CD4-positive, alpha-beta T cell treated with Interleukin-1 beta for 1 hour (primary cell): Measurements from ENCODE around the gene RTF2.
A peak's percentile ranks its signal among the peaks of the same experiment; 100 is the strongest.

Source experiments
- DNase-seq, 2 donors: peaks; one replicate each; pipeline ENCODE4 v3.0.0-alpha.2; 2020 to 2022

The RTF2 gene

GRCh38 chr20:56468316-56469076 is at the start of gene RTF2:
RTF2 (plus strand) TSS chr20:56468627; CDS start chr20:56468698, 71 bp downstream.
- DNase-seq, result peak; percentile 96

GRCh38 chr20:56420028-56420427 is 48.4 kb upstream of the RTF2 start:
- DNase-seq, result no peak

GRCh38 chr20:56420940-56421688 is 47.3 kb upstream of the RTF2 start:
- DNase-seq, result no peak

- no peak for DNase-seq
Measured at GRCh38 chr20:56422076-56422823, 46.2 kb upstream of the RTF2 start.

- no peak for DNase-seq
Measured at GRCh38 chr20:56422824-56423189, 45.6 kb upstream of the RTF2 start.

GRCh38 chr20:56423211-56423610 is 45.2 kb upstream of the RTF2 start:
- no peak for DNase-seq

- no peak for DNase-seq
Measured at GRCh38 chr20:56423886-56424285, 44.5 kb upstream of the RTF2 start.

- no peak for DNase-seq
Measured at GRCh38 chr20:56424931-56425330, 43.5 kb upstream of the RTF2 start.

- DNase-seq, result no peak
Measured at GRCh38 chr20:56426026-56426425, 42.4 kb upstream of the RTF2 start.

GRCh38 chr20:56426926-56427325 is 41.5 kb upstream of the RTF2 start:
- no peak for DNase-seq

GRCh38 chr20:56427797-56428196 is 40.6 kb upstream of the RTF2 start:
- no peak for DNase-seq

GRCh38 chr20:56428410-56428809 is 40.0 kb upstream of the RTF2 start:
- no peak for DNase-seq

GRCh38 chr20:56428881-56429280 is 39.5 kb upstream of the RTF2 start:
- DNase-seq, result no peak

- DNase-seq, result no peak
Measured at GRCh38 chr20:56429502-56429901, 38.9 kb upstream of the RTF2 start.

- no peak for DNase-seq
Measured at GRCh38 chr20:56429941-56430340, 38.5 kb upstream of the RTF2 start.

- DNase-seq, result no peak
Measured at GRCh38 chr20:56430461-56430860, 38.0 kb upstream of the RTF2 start.

GRCh38 chr20:56430957-56431356 is 37.5 kb upstream of the RTF2 start:
- DNase-seq, result no peak

- DNase-seq, result no peak
Measured at GRCh38 chr20:56431471-56431870, 37.0 kb upstream of the RTF2 start.

- no peak for DNase-seq
Measured at GRCh38 chr20:56433221-56433879, 35.1 kb upstream of the RTF2 start.

- no peak for DNase-seq
Measured at GRCh38 chr20:56433880-56434255, 34.6 kb upstream of the RTF2 start.

- no peak for DNase-seq
Measured at GRCh38 chr20:56437196-56437960, 31.0 kb upstream of the RTF2 start.

GRCh38 chr20:56438284-56438683 is 30.1 kb upstream of the RTF2 start:
- DNase-seq, result no peak
